ENCODE data around the gene SPTB. TPM values are rescaled to one million over a fixed set of nuclear protein-coding genes. Genes with fewer than 3 reads are reported as not detected.

Gene SPTB
- total and polyA plus RNA-seq, 7 experiments from 2014 or later: 0.05 to 0.12 (median 0.05) TPM; not detected in 4

- Mint-ChIP-seq H3K4me3 (no peak overlapping the region), H3K27me3 (peaks cover 14 to 66% (median 32%) of the 10 kb centered on the region in 5 donors), H3K9me3 (peaks cover 0 to 2% (median 0%) of the 10 kb centered on the region in 11 donors), H3K36me3 (no peaks in the 10 kb centered on the region), H3K4me1 (no peaks in the 10 kb centered on the region), H3K27ac (no peak overlapping the region)
- POLR2A ChIA-PET: interaction anchor here (0.7 kb wide), 1 partner anchor 404 kb away, joined by 4 read pairs; no protein-coding TSS in a partner anchor
- intact Hi-C loops (cut with micrococcal nuclease): no loop called here
- Histone ChIP-seq H3K4me1 (ENCODE audit: control insufficient read depth in 2 of 2, insufficient read depth in 2 of 2, low read length in 2 of 2) (no peaks in the 10 kb centered on the region), H3K9me3 (ENCODE audit: control insufficient read depth in 2 of 3, low read length in 3 of 3) (no peaks in the 10 kb centered on the region), H3K4me3 (ENCODE audit: low read length) (no peak overlapping the region), H3K27me3 (ENCODE audit: control insufficient read depth in 2 of 2, insufficient read depth in 2 of 2, low read length in 2 of 2) (no peaks in the 10 kb centered on the region), H3K27ac (ENCODE audit: low read depth, low read length) (no peak overlapping the region), H3K36me3 (ENCODE audit: control insufficient read depth in 2 of 3, insufficient read depth in 3 of 3, low read length in 3 of 3) (no peaks in the 10 kb centered on the region)
- CTCF ChIA-PET: interaction anchor here (3.3 kb wide), 1 partner anchor 22 kb away, joined by 10 read pairs; no protein-coding TSS in a partner anchor
- DNase-seq (no peak), ATAC-seq (no peak)
These were observed 9.5 kb downstream of the SPTB start for GRCh38 chr14:64870160-64870559.

GRCh38 chr14:64868841-64869240 is 10.9 kb downstream of the SPTB start:
- Histone ChIP-seq H3K36me3 (ENCODE audit: control insufficient read depth in 2 of 3, insufficient read depth in 3 of 3, low read length in 3 of 3) (no peaks in the 10 kb centered on the region), H3K4me3 (ENCODE audit: low read length) (no peak overlapping the region), H3K27me3 (ENCODE audit: control insufficient read depth in 2 of 2, insufficient read depth in 2 of 2, low read length in 2 of 2) (no peaks in the 10 kb centered on the region), H3K27ac (ENCODE audit: low read depth, low read length) (no peak overlapping the region), H3K4me1 (ENCODE audit: control insufficient read depth in 2 of 2, insufficient read depth in 2 of 2, low read length in 2 of 2) (no peaks in the 10 kb centered on the region), H3K9me3 (ENCODE audit: control insufficient read depth in 2 of 3, low read length in 3 of 3) (no peaks in the 10 kb centered on the region)
- H3K4me3 Mint-ChIP-seq: no peak overlapping the region
- H3K36me3 Mint-ChIP-seq: no peaks in the 10 kb centered on the region
- DNase-seq: no peak
- H3K4me1 Mint-ChIP-seq: no peaks in the 10 kb centered on the region
- no peak overlapping the region for H3K27ac Mint-ChIP-seq
- ChIA-PET CTCF (interaction anchor here (0.9 to 3.3 kb wide), 2 partner anchors 9 to 23 kb away, joined by 7 to 10 read pairs; no protein-coding TSS in a partner anchor), POLR2A (no interaction called here)
- intact Hi-C loops (cut with micrococcal nuclease): no loop called here
- H3K27me3 Mint-ChIP-seq: peaks cover 14 to 61% (median 32%) of the 10 kb centered on the region in 5 donors
- H3K9me3 Mint-ChIP-seq: no peaks in the 10 kb centered on the region
- ATAC-seq: no peak

- H3K4me1 Mint-ChIP-seq: no peaks in the 10 kb centered on the region
- DNase-seq (no peak), ATAC-seq (no peak)
- H3K9me3 Mint-ChIP-seq: no peaks in the 10 kb centered on the region
- intact Hi-C loops (cut with micrococcal nuclease): no loop called here
- H3K36me3 Mint-ChIP-seq: no peaks in the 10 kb centered on the region
- POLR2A ChIA-PET: interaction anchor here (0.6 kb wide), 1 partner anchor 45 kb away, joined by 6 read pairs; no protein-coding TSS in a partner anchor
- no peaks in the 10 kb centered on the region for H3K36me3 ChIP-seq (ENCODE audit: control insufficient read depth in 2 of 3, insufficient read depth in 3 of 3, low read length in 3 of 3)
- no peak overlapping the region for H3K27ac Mint-ChIP-seq
- H3K27me3 ChIP-seq (ENCODE audit: control insufficient read depth in 2 of 2, insufficient read depth in 2 of 2, low read length in 2 of 2): no peaks in the 10 kb centered on the region
- CTCF ChIA-PET: interaction anchor here (0.9 to 3.3 kb wide), 2 partner anchors 9 to 24 kb away, joined by 7 to 10 read pairs; no protein-coding TSS in a partner anchor
- H3K27ac ChIP-seq (ENCODE audit: low read depth, low read length): no peak overlapping the region
- H3K27me3 Mint-ChIP-seq: peaks cover 14 to 61% (median 32%) of the 10 kb centered on the region in 5 donors
- no peak overlapping the region for H3K4me3 ChIP-seq (ENCODE audit: low read length)
- no peak overlapping the region for H3K4me3 Mint-ChIP-seq
- H3K9me3 ChIP-seq (ENCODE audit: control insufficient read depth in 2 of 3, low read length in 3 of 3): no peaks in the 10 kb centered on the region
- no peaks in the 10 kb centered on the region for H3K4me1 ChIP-seq (ENCODE audit: control insufficient read depth in 2 of 2, insufficient read depth in 2 of 2, low read length in 2 of 2)
These were observed 11.3 kb downstream of the SPTB start for GRCh38 chr14:64868379-64868778.

GRCh38 chr14:64867182-64867581 is 12.5 kb downstream of the SPTB start:
- Histone ChIP-seq H3K4me3 (ENCODE audit: low read length) (no peak overlapping the region), H3K9me3 (ENCODE audit: control insufficient read depth in 2 of 3, low read length in 3 of 3) (no peaks in the 10 kb centered on the region), H3K27ac (ENCODE audit: low read depth, low read length) (no peak overlapping the region), H3K27me3 (ENCODE audit: control insufficient read depth in 2 of 2, insufficient read depth in 2 of 2, low read length in 2 of 2) (no peaks in the 10 kb centered on the region), H3K36me3 (ENCODE audit: control insufficient read depth in 2 of 3, insufficient read depth in 3 of 3, low read length in 3 of 3) (no peaks in the 10 kb centered on the region), H3K4me1 (ENCODE audit: control insufficient read depth in 2 of 2, insufficient read depth in 2 of 2, low read length in 2 of 2) (no peaks in the 10 kb centered on the region)
- DNase-seq: no peak
- ChIA-PET CTCF (interaction anchor here (3.3 kb wide), 1 partner anchor 25 kb away, joined by 10 read pairs; no protein-coding TSS in a partner anchor), POLR2A (interaction anchor here (1.0 kb wide), 1 partner anchor 11 kb away, joined by 3 read pairs; no protein-coding TSS in a partner anchor)
- Mint-ChIP-seq H3K36me3 (no peaks in the 10 kb centered on the region), H3K27me3 (peaks cover 14 to 54% (median 29%) of the 10 kb centered on the region in 5 donors), H3K27ac (no peak overlapping the region), H3K4me1 (no peaks in the 10 kb centered on the region), H3K9me3 (no peaks in the 10 kb centered on the region), H3K4me3 (no peak overlapping the region)
- intact Hi-C loops (cut with micrococcal nuclease): no loop called here
- ATAC-seq: no peak

- no peaks in the 10 kb centered on the region for H3K4me1 Mint-ChIP-seq
- DNase-seq (no peak), ATAC-seq (no peak)
- Histone ChIP-seq H3K36me3 (ENCODE audit: control insufficient read depth in 2 of 3, insufficient read depth in 3 of 3, low read length in 3 of 3) (no peaks in the 10 kb centered on the region), H3K27me3 (ENCODE audit: control insufficient read depth in 2 of 2, insufficient read depth in 2 of 2, low read length in 2 of 2) (no peaks in the 10 kb centered on the region), H3K9me3 (ENCODE audit: control insufficient read depth in 2 of 3, low read length in 3 of 3) (no peaks in the 10 kb centered on the region), H3K4me3 (ENCODE audit: low read length) (no peak overlapping the region), H3K4me1 (ENCODE audit: control insufficient read depth in 2 of 2, insufficient read depth in 2 of 2, low read length in 2 of 2) (no peaks in the 10 kb centered on the region), H3K27ac (ENCODE audit: low read depth, low read length) (no peak overlapping the region)
- ChIA-PET CTCF (no interaction called here), POLR2A (no interaction called here)
- H3K4me3 Mint-ChIP-seq: no peak overlapping the region
- no peaks in the 10 kb centered on the region for H3K36me3 Mint-ChIP-seq
- intact Hi-C loops (cut with micrococcal nuclease): no loop called here
- peaks cover 20 to 55% (median 24%) of the 10 kb centered on the region in 5 donors for H3K27me3 Mint-ChIP-seq
- H3K9me3 Mint-ChIP-seq: no peaks in the 10 kb centered on the region
- H3K27ac Mint-ChIP-seq: no peak overlapping the region
These were observed 13.7 kb downstream of the SPTB start for GRCh38 chr14:64865992-64866391.

- POLR2A ChIA-PET: no interaction called here
- no peak for ATAC-seq
- peaks cover 18 to 48% (median 20%) of the 10 kb centered on the region in 5 donors for H3K27me3 Mint-ChIP-seq
These were observed 14.6 kb downstream of the SPTB start for GRCh38 chr14:64865109-64865508.

GRCh38 chr14:64864258-64864657 is 15.4 kb downstream of the SPTB start:
- Histone ChIP-seq H3K4me3 (ENCODE audit: low read length) (no peak overlapping the region), H3K36me3 (ENCODE audit: control insufficient read depth in 2 of 3, insufficient read depth in 3 of 3, low read length in 3 of 3) (no peaks in the 10 kb centered on the region), H3K9me3 (ENCODE audit: control insufficient read depth in 2 of 3, low read length in 3 of 3) (no peaks in the 10 kb centered on the region), H3K4me1 (ENCODE audit: control insufficient read depth in 2 of 2, insufficient read depth in 2 of 2, low read length in 2 of 2) (no peaks in the 10 kb centered on the region), H3K27ac (ENCODE audit: low read depth, low read length) (no peak overlapping the region), H3K27me3 (ENCODE audit: control insufficient read depth in 2 of 2, insufficient read depth in 2 of 2, low read length in 2 of 2) (no peaks in the 10 kb centered on the region)
- Mint-ChIP-seq H3K27me3 (peaks cover 15 to 48% (median 20%) of the 10 kb centered on the region in 5 donors), H3K27ac (no peak overlapping the region), H3K4me3 (no peak overlapping the region), H3K36me3 (no peaks in the 10 kb centered on the region), H3K9me3 (no peaks in the 10 kb centered on the region), H3K4me1 (no peaks in the 10 kb centered on the region)
- ATAC-seq (no peak), DNase-seq (no peak)
- ChIA-PET POLR2A (no interaction called here), CTCF (interaction anchor here (0.6 kb wide), 1 partner anchor 763 kb away, joined by 3 read pairs; no protein-coding TSS in a partner anchor)
- intact Hi-C loops (cut with micrococcal nuclease): no loop called here

More at GRCh38 chr14:64865109-64865508, 14.6 kb downstream of the SPTB start:
- Mint-ChIP-seq H3K9me3 (no peaks in the 10 kb centered on the region), H3K27ac (no peak overlapping the region), H3K4me3 (no peak overlapping the region), H3K4me1 (no peaks in the 10 kb centered on the region), H3K36me3 (no peaks in the 10 kb centered on the region)
- Histone ChIP-seq H3K4me1 (ENCODE audit: control insufficient read depth in 2 of 2, insufficient read depth in 2 of 2, low read length in 2 of 2) (no peaks in the 10 kb centered on the region), H3K27ac (ENCODE audit: low read depth, low read length) (no peak overlapping the region), H3K4me3 (ENCODE audit: low read length) (no peak overlapping the region), H3K9me3 (ENCODE audit: control insufficient read depth in 2 of 3, low read length in 3 of 3) (no peaks in the 10 kb centered on the region), H3K27me3 (ENCODE audit: control insufficient read depth in 2 of 2, insufficient read depth in 2 of 2, low read length in 2 of 2) (no peaks in the 10 kb centered on the region), H3K36me3 (ENCODE audit: control insufficient read depth in 2 of 3, insufficient read depth in 3 of 3, low read length in 3 of 3) (no peaks in the 10 kb centered on the region)
- intact Hi-C loops (cut with micrococcal nuclease): no loop called here
- CTCF ChIA-PET: interaction anchor here (0.5 kb wide), 1 partner anchor 25 kb away, joined by 5 read pairs; no protein-coding TSS in a partner anchor
- DNase-seq: no peak
